HepG2 (cell line): Measurements from ENCODE around the gene CRIP1. TPM values are rescaled to one million over a fixed set of nuclear protein-coding genes. Genes with fewer than 3 reads are reported as not detected.

Source experiments
- ATAC-seq: fragments of 200-7000 bp; cut with Tn5 transposase; 3 replicates; pipeline ENCODE4 v1.9.1; 2020; ENCODE audit warnings: mild to moderate bottlenecking, moderate library complexity
- BruUV-seq: library from RNA; stranded (reverse); fragments of 400-500 nt; replicated peaks from 2 replicates; lab custom pipeline; 2021; lab: Mats Ljungman, UMichigan
- CTCF ChIA-PET: fragments of 300-600 bp; formaldehyde crosslinking; extraction: SDS; loops from one replicate; lab custom pipeline; 2021; ENCODE audit warnings: low total read pairs, inconsistent platforms, low intra/inter-chr PET ratio; lab: Yijun Ruan, JAX
- POLR2A ChIA-PET: fragments of 350-600 bp; sonication (Branson Sonifier 250); formaldehyde crosslinking; loops from one replicate; lab custom pipeline; 2020; ENCODE audit warnings: antibody characterized with exemption, inconsistent platforms; lab: Yijun Ruan, JAX
- DNase-seq: peaks from one replicate; pipeline ENCODE4 v3.0.0-alpha.2; 2015; ENCODE audit warnings: low spot score
- FAIRE-seq: peaks from 3 replicates; lab custom pipeline; 2011; peaks lifted over from hg19 to GRCh38; lab: Jason Lieb, UNC
- H2AFZ ChIP-seq: one replicate; pipeline ENCODE4 v1.6.1; 2011; ENCODE audit warnings: low read length, inconsistent platforms
- H3K27ac ChIP-seq: fragments of 300-600 bp; 3 replicates; pipeline ENCODE4 v1.8.0; 2011; ENCODE audit warnings: mixed run types, mild to moderate bottlenecking, mixed read lengths, low read length, inconsistent platforms; ENCODE audit not compliant: insufficient read depth; ENCODE audit errors: extremely low read length
- H3K27me3 ChIP-seq, 2 experiments: fragments of 200-600 bp in 1 of 2; 2 replicates in 1 of 2; 3 replicates in 1 of 2; pipeline versions ENCODE4 v1.6.0 to v1.8.0; 2011; ENCODE audit warnings: low read length in 2 of 2, mild to moderate bottlenecking in 2 of 2, moderate library complexity in 2 of 2, inconsistent platforms in 1 of 2; ENCODE audit not compliant: insufficient read depth in 2 of 2, control insufficient read depth in 1 of 2
- H3K36me3 ChIP-seq, 2 experiments: fragments of 200-600 bp in 1 of 2; replicated peaks in 1 of 2; 2 replicates in 1 of 2; 3 replicates in 1 of 2; pipeline versions ENCODE4 v1.5.1 to v1.8.0; 2011; ENCODE audit warnings: low read length in 2 of 2, inconsistent platforms in 1 of 2; ENCODE audit not compliant: insufficient read depth in 2 of 2, control insufficient read depth in 1 of 2
- H3K4me1 ChIP-seq: 2 replicates; pipeline ENCODE4 v1.5.1; 2012; ENCODE audit warnings: low read length, inconsistent platforms; ENCODE audit not compliant: insufficient read depth
- H3K4me2 ChIP-seq: 2 replicates; pipeline ENCODE4 v1.6.0; 2011; ENCODE audit warnings: low read depth, low read length, inconsistent platforms
- H3K4me3 ChIP-seq, 3 experiments: fragments of 200-600 bp in 1 of 3; sonication (generic), shearing (Covaris generic) in 1 of 3; replicated peaks in 1 of 3; 2 replicates each; pipeline ENCODE4 v1.5.1; 2011 to 2016; ENCODE audit warnings: low read length in 3 of 3, inconsistent platforms in 2 of 3, low read depth in 2 of 3, mild to moderate bottlenecking in 2 of 3, control low read depth in 1 of 3, mixed read lengths in 1 of 3; ENCODE audit not compliant: insufficient read depth in 1 of 3
- H3K79me2 ChIP-seq: one replicate; pipeline ENCODE4 v1.6.1; 2011; ENCODE audit warnings: low read length, inconsistent platforms; ENCODE audit not compliant: insufficient read depth
- H3K9ac ChIP-seq: 2 replicates; pipeline ENCODE4 v1.6.0; 2011; ENCODE audit warnings: mild to moderate bottlenecking, low read depth, low read length, inconsistent platforms; ENCODE audit not compliant: insufficient read depth
- H3K9me3 ChIP-seq: 2 replicates; pipeline ENCODE4 v1.5.1; 2012; ENCODE audit warnings: mild to moderate bottlenecking, low read length
- H4K20me1 ChIP-seq: 2 replicates; pipeline ENCODE4 v1.6.0; 2011; ENCODE audit warnings: inconsistent platforms, mild to moderate bottlenecking, low read length, moderate library complexity; ENCODE audit not compliant: insufficient read depth
- ARID4A ChIP-seq: sonication (generic); formaldehyde crosslinking; IDR thresholded peaks from 2 replicates; pipeline ENCODE4 v1.5.0; 2020; ENCODE audit warnings: mild to moderate bottlenecking, missing genetic modification reagents, borderline replicate concordance
- CEBPB ChIP-seq: IDR thresholded peaks from 2 replicates; pipeline ENCODE4 v1.6.1; 2011; ENCODE audit warnings: low read depth, low read length, improper control_type of control experiment, borderline replicate concordance
- DMTF1 ChIP-seq: sonication (generic); formaldehyde crosslinking; IDR thresholded peaks from 2 replicates; pipeline ENCODE4 v1.4.0; 2020; ENCODE audit warnings: mild to moderate bottlenecking, missing genetic modification reagents
- EHMT2 ChIP-seq: fragments of 200-600 bp; sonication (generic); IDR thresholded peaks from 2 replicates; pipeline ENCODE4 v1.7.0; 2017; ENCODE audit warnings: antibody characterized with exemption, low read depth, low read length, borderline replicate concordance
- ELF1 ChIP-seq: sonication (generic); formaldehyde crosslinking; IDR thresholded peaks from 2 replicates; pipeline ENCODE4 v1.4.0; 2020; ENCODE audit warnings: missing genetic modification reagents
- FOXC1 ChIP-seq: sonication (generic); formaldehyde crosslinking; IDR thresholded peaks from 2 replicates; pipeline ENCODE4 v1.8.0; 2022; ENCODE audit warnings: mild to moderate bottlenecking, missing genetic modification reagents, borderline replicate concordance
- FOXJ3 ChIP-seq: sonication (generic); formaldehyde crosslinking; IDR thresholded peaks from 2 replicates; pipeline ENCODE4 v1.4.0; 2020; ENCODE audit warnings: missing genetic modification reagents, mild to moderate bottlenecking, borderline replicate concordance
- MAZ ChIP-seq, 2 experiments: sonication (generic) in 1 of 2; formaldehyde crosslinking in 1 of 2; IDR thresholded peaks; 2 replicates each; pipeline versions ENCODE4 v1.5.0 to v1.6.1; 2012 to 2020; ENCODE audit warnings: low read depth in 2 of 2, mild to moderate bottlenecking in 2 of 2, borderline replicate concordance in 1 of 2, improper control_type of control experiment in 1 of 2, low read length in 1 of 2, missing genetic modification reagents in 1 of 2, moderate library complexity in 1 of 2
- MTA3 ChIP-seq: sonication (generic); formaldehyde crosslinking; IDR thresholded peaks from 2 replicates; pipeline ENCODE4 v1.4.0; 2020; ENCODE audit warnings: missing genetic modification reagents
- MTF1 ChIP-seq: sonication (generic); formaldehyde crosslinking; IDR thresholded peaks from 2 replicates; pipeline ENCODE4 v1.5.0; 2020; ENCODE audit warnings: missing genetic modification reagents
- MXI1 ChIP-seq: IDR thresholded peaks from 3 replicates; pipeline ENCODE4 v1.6.1; 2012; ENCODE audit warnings: low read depth, low read length, inconsistent platforms, borderline replicate concordance
- NR2F1 ChIP-seq, 2 experiments: fragments of 450-650 bp in 1 of 2; formaldehyde crosslinking in 1 of 2; IDR thresholded peaks; 2 replicates each; pipeline versions ENCODE4 v1.5.0 to v1.6.1; 2016 to 2020; ENCODE audit warnings: mild to moderate bottlenecking in 1 of 2, missing compliant biosample characterization in 1 of 2, missing genetic modification reagents in 1 of 2, moderate library complexity in 1 of 2
- RFX5 ChIP-seq: IDR thresholded peaks from 2 replicates; pipeline ENCODE4 v1.6.1; 2011; ENCODE audit warnings: low read depth, low read length, improper control_type of control experiment
- SALL1 ChIP-seq: sonication (generic); formaldehyde crosslinking; IDR thresholded peaks from 2 replicates; pipeline ENCODE4 v1.8.0; 2022; ENCODE audit warnings: mild to moderate bottlenecking, missing genetic modification reagents
- SP4 ChIP-seq: sonication (generic); formaldehyde crosslinking; IDR thresholded peaks from 2 replicates; pipeline ENCODE4 v1.8.1; 2023; ENCODE audit warnings: mild to moderate bottlenecking, missing genetic modification reagents
- ZFY ChIP-seq: sonication (generic); formaldehyde crosslinking; IDR thresholded peaks from 2 replicates; pipeline ENCODE4 v1.4.0; 2020; ENCODE audit warnings: missing genetic modification reagents
- WGBS: methylation state at CpG from one replicate; pipeline ENCODE4 v1.1.6; 2017; ENCODE audit warnings: low lambda C conversion rate; 5-methylcytosine and 5-hydroxymethylcytosine counted together
- in situ Hi-C: cut with HindIII; loops from 2 replicates; pipeline ENCODE4 v1.10.0; 2017; ENCODE audit warnings: low pct_unique_long_range_greater_than_20kb; ENCODE audit not compliant: extremely low pct_ligation_motif_present
- intact Hi-C: fragments of 100-400 bp; cut with micrococcal nuclease; formaldehyde crosslinking; loops from one replicate; pipeline ENCODE4 v1.10.0; 2022; ENCODE audit not compliant: unreplicated experiment
- polyA plus RNA-seq, 8 experiments: library from polyadenylated mRNA; depleted of rRNA in 3 of 8; stranded (reverse) in 7 of 8; unstranded in 1 of 8; fragments of >200 nt; fragmentation: Illumina TruSeq in 4 of 8; extraction: Trizol in 4 of 8; gene quantifications; 2 replicates each; pipeline versions ENCODE4 v1.2.1 to v1.2.3, GENCODE V29; 2011 to 2016; ENCODE audit warnings: low read depth in 4 of 8, missing spikeins in 1 of 8, mixed read lengths in 1 of 8; ENCODE audit not compliant: insufficient read depth in 1 of 8
- total RNA-seq, 5 experiments: library from RNA; depleted of rRNA; stranded (reverse); fragments of >200 nt; fragmentation: Illumina TruSeq; extraction: Trizol; gene quantifications; 2 replicates each; pipeline ENCODE4 v1.2.3, GENCODE V29; 2016; ENCODE audit warnings: low read depth in 1 of 5

The CRIP1 gene
- total and polyA plus RNA-seq, 2 of the 13 experiments (the other 11 are each of a cell fraction or from before 2014, with no cell fraction given), result 53.9 to 59.5 TPM

GRCh38 chr14:105481886-105482457 is 4.7 kb upstream of the CRIP1 start:
- no peaks in the 10 kb centered on the region for H3K79me2 ChIP-seq
- peak overlapping the region in 2 of 3 experiments; percentile 61 to 82; a peak in 3 of 6 replicates for H3K4me3 ChIP-seq
- peak overlapping the region; percentile 100 for H3K4me2 ChIP-seq
- no peak overlapping the region for H2AFZ ChIP-seq
- in situ Hi-C loops (no loop called here), intact Hi-C loops (loop anchor here (2.0 kb wide), 1 partner anchor 47 kb away; no protein-coding TSS in a partner anchor)
- peaks cover 2 to 32% of the 10 kb centered on the region in 2 experiments; a peak in 4 of 5 replicates for H3K27me3 ChIP-seq
- H3K9ac ChIP-seq, result peak overlapping the region; percentile 99
- POLR2A ChIA-PET, result interaction anchor here (1.4 to 2.4 kb wide), 3 partner anchors 8 to 46 kb away, joined by 4 to 10 read pairs (median 8); no protein-coding TSS in a partner anchor
- DNase-seq (peak; percentile 93), ATAC-seq (peak; percentile 41), FAIRE-seq (peak; percentile 70)
- CTCF ChIA-PET, result interaction anchor here (1.3 to 2.5 kb wide), 3 partner anchors 8 to 45 kb away, joined by 4 to 15 read pairs (median 7); partner anchors contain the start of genes TEDC1 and TMEM121
- peak overlapping the region; percentile 32 for H3K27ac ChIP-seq
- no peaks in the 10 kb centered on the region for H3K36me3 ChIP-seq
- WGBS, result 0% methylated on average over 7 of the region's 18 CpGs
- no peaks in the 10 kb centered on the region for H4K20me1 ChIP-seq
- BruUV-seq, result no TSS peak
- no peaks in the 10 kb centered on the region for H3K9me3 ChIP-seq
- peaks cover 65% of the 10 kb centered on the region for H3K4me1 ChIP-seq
- peak; percentile 93; the same call in 2 of the 3 replicates for TF ChIP-seq MXI1
- 0 out of 2 replicates have a peak, but pooled peaks have one; percentile 11 for TF ChIP-seq ZFY (CRISPR knock-in tag)
- no peak for TF ChIP-seq DMTF1 (CRISPR knock-in tag)
- no peak for TF ChIP-seq EHMT2
- TF ChIP-seq SP4, result peak; percentile 26; the same call in 1 of the 2 replicates
- peak; percentile 35; the same call in 1 of the 2 replicates for TF ChIP-seq RFX5
- TF ChIP-seq MTA3, result no peak
- peak in 1 of 2 experiments; percentile 29; a peak in 1 of 4 replicates for TF ChIP-seq NR2F1 (CRISPR knock-in tag; IDR thresholded peaks at IDR 0.05)
- peak; percentile 56; the same call in 1 of the 2 replicates for TF ChIP-seq ARID4A (CRISPR knock-in tag)
- 0 out of 2 replicates have a peak, but pooled peaks have one; percentile 36 for TF ChIP-seq FOXC1 (CRISPR knock-in tag)
- no peak for TF ChIP-seq MAZ (IDR thresholded peaks at IDR 0.05; ENCODE audit: borderline replicate concordance, low read depth, low read length)
- TF ChIP-seq MAZ (CRISPR knock-in tag; IDR thresholded peaks at IDR 0.05; ENCODE audit: low read depth), result 0 out of 2 replicates have a peak, but pooled peaks have one; percentile 42
- TF ChIP-seq SALL1 (CRISPR knock-in tag), result peak; percentile 55; the same call in 1 of the 2 replicates
- peak; percentile 87 for TF ChIP-seq FOXJ3
- TF ChIP-seq CEBPB, result no peak
- TF ChIP-seq MTF1 (CRISPR knock-in tag), result no peak
- TF ChIP-seq ELF1 (CRISPR knock-in tag), result 0 out of 2 replicates have a peak, but pooled peaks have one; percentile 17
